Loucy (cell line): Measurements from ENCODE around the gene DCLK2.

Source experiments
- H2AFZ ChIP-seq: fragments of 200-600 bp; sonication (generic); 2 replicates; pipeline ENCODE4 v1.6.0; 2016; ENCODE audit warnings: antibody characterized with exemption, mild to moderate bottlenecking, low read length, moderate library complexity
- H3F3A ChIP-seq: fragments of 200-600 bp; 2 replicates; pipeline ENCODE4 v1.6.0; 2016; ENCODE audit warnings: antibody characterized with exemption, low read depth, mild to moderate bottlenecking
- H3K27me3 ChIP-seq: fragments of 200-600 bp; sonication (generic); 2 replicates; pipeline ENCODE4 v1.6.1; 2014; ENCODE audit warnings: low read length, mild to moderate bottlenecking; ENCODE audit not compliant: insufficient read depth, poor library complexity, severe bottlenecking
- H3K36me3 ChIP-seq: fragments of 200-600 bp; sonication (generic); 2 replicates; pipeline ENCODE4 v1.6.1; 2016; ENCODE audit warnings: low read length; ENCODE audit not compliant: insufficient read depth
- H3K4me1 ChIP-seq: fragments of 200-600 bp; sonication (generic); 2 replicates; pipeline ENCODE4 v1.5.1; 2014; ENCODE audit warnings: low read length, mild to moderate bottlenecking; ENCODE audit not compliant: insufficient read depth, poor library complexity, severe bottlenecking
- H3K4me2 ChIP-seq: fragments of 200-600 bp; sonication (generic); 2 replicates; pipeline ENCODE4 v1.6.0; 2014; ENCODE audit warnings: antibody characterized with exemption, low read length, low read depth, mild to moderate bottlenecking; ENCODE audit not compliant: poor library complexity, severe bottlenecking
- H3K4me3 ChIP-seq: fragments of 200-600 bp; sonication (generic); 2 replicates; pipeline ENCODE4 v1.5.1; 2014; ENCODE audit warnings: low read length, mild to moderate bottlenecking, mixed read lengths; ENCODE audit not compliant: poor library complexity, severe bottlenecking
- H3K79me2 ChIP-seq: fragments of 200-600 bp; sonication (generic); 2 replicates; pipeline ENCODE4 v1.6.1; 2014; ENCODE audit warnings: low read length; ENCODE audit not compliant: insufficient read depth
- H3K9ac ChIP-seq: fragments of 200-600 bp; sonication (generic); 2 replicates; pipeline ENCODE4 v1.6.0; 2014; ENCODE audit warnings: mild to moderate bottlenecking, low read depth, low read length, moderate library complexity; ENCODE audit not compliant: poor library complexity, severe bottlenecking
- H3K9me2 ChIP-seq: fragments of 200-600 bp; sonication (generic); replicated peaks from 2 replicates; pipeline ENCODE4 v1.6.1; 2016; ENCODE audit warnings: low read depth, low read length, mixed read lengths
- H3K9me3 ChIP-seq: fragments of 200-600 bp; sonication (generic); 2 replicates; pipeline ENCODE4 v1.6.1; 2014; ENCODE audit warnings: mild to moderate bottlenecking, antibody characterized with exemption, low read length, low read depth; ENCODE audit not compliant: insufficient read depth
- H4K20me1 ChIP-seq: fragments of 200-600 bp; sonication (generic); 2 replicates; pipeline ENCODE4 v1.6.0; 2014; ENCODE audit warnings: antibody characterized with exemption, low read length, mild to moderate bottlenecking; ENCODE audit not compliant: insufficient read depth, poor library complexity, severe bottlenecking
- EZH2phosphoT487 ChIP-seq: fragments of 200-600 bp; IDR thresholded peaks from 2 replicates; pipeline ENCODE4 v1.6.1; 2018; ENCODE audit warnings: antibody characterized with exemption, mild to moderate bottlenecking, moderate library complexity, borderline replicate concordance
- TF ChIP-seq, protein P1 (sequence below): fragments of 200-600 bp; sonication (generic); conservative IDR thresholded peaks from 2 replicates; pipeline ENCODE4 v1.5.1; 2014; ENCODE audit warnings: mild to moderate bottlenecking, antibody characterized with exemption, low read length

The DCLK2 gene

GRCh38 chr4:150115851-150116250, 37.6 kb downstream of the DCLK2 start:
- Histone ChIP-seq H3K4me2 (no peak overlapping the region), H3F3A (no peaks in the 10 kb centered on the region), H3K4me1 (no peaks in the 10 kb centered on the region), H3K79me2 (no peaks in the 10 kb centered on the region), H3K27me3 (no peaks in the 10 kb centered on the region), H2AFZ (no peak overlapping the region), H3K36me3 (no peaks in the 10 kb centered on the region), H3K9ac (no peak overlapping the region), H3K9me3 (no peaks in the 10 kb centered on the region), H3K9me2 (0 out of 2 replicates have a peak, but pooled peaks cover 4% of the 10 kb centered on the region), H3K4me3 (no peak overlapping the region), H4K20me1 (no peaks in the 10 kb centered on the region)
- TF ChIP-seq EZH2phosphoT487, result no peak
- TF ChIP-seq, protein P1, sequence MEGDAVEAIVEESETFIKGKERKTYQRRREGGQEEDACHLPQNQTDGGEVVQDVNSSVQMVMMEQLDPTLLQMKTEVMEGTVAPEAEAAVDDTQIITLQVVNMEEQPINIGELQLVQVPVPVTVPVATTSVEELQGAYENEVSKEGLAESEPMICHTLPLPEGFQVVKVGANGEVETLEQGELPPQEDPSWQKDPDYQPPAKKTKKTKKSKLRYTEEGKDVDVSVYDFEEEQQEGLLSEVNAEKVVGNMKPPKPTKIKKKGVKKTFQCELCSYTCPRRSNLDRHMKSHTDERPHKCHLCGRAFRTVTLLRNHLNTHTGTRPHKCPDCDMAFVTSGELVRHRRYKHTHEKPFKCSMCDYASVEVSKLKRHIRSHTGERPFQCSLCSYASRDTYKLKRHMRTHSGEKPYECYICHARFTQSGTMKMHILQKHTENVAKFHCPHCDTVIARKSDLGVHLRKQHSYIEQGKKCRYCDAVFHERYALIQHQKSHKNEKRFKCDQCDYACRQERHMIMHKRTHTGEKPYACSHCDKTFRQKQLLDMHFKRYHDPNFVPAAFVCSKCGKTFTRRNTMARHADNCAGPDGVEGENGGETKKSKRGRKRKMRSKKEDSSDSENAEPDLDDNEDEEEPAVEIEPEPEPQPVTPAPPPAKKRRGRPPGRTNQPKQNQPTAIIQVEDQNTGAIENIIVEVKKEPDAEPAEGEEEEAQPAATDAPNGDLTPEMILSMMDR, result no peak

DNA sequence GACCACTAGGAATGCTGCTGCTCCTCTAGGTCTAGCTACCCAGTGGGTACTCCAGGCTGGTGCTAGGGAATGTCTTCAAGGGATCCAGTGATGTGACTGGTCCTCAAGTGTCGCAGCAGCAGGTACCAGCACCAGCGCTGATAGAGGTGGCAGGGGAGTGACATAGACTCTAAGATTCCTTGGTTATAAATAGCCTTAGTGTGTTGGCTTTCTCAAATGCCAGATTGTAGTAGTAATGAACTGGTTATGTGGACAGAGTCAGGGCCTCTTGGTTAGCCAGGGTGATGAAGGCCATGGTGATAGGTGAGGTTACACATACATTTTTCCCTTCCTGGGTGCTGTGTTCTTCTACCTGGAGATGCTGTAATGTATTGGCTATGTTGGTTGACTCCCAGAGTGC, 38.3 kb downstream of the DCLK2 start:
- H4K20me1 ChIP-seq, result no peaks in the 10 kb centered on the region
- no peak overlapping the region for H3K9ac ChIP-seq
- no peaks in the 10 kb centered on the region for H3K4me1 ChIP-seq
- TF ChIP-seq, protein P1, result no peak
- TF ChIP-seq EZH2phosphoT487, result no peak
- H3K36me3 ChIP-seq, result no peaks in the 10 kb centered on the region
- H2AFZ ChIP-seq, result no peak overlapping the region
- H3K27me3 ChIP-seq, result no peaks in the 10 kb centered on the region
- H3K4me3 ChIP-seq, result no peak overlapping the region
- 0 out of 2 replicates have a peak, but pooled peaks cover 4% of the 10 kb centered on the region for H3K9me2 ChIP-seq
- H3K4me2 ChIP-seq, result no peak overlapping the region
- no peaks in the 10 kb centered on the region for H3F3A ChIP-seq
- H3K9me3 ChIP-seq, result no peaks in the 10 kb centered on the region; the same call in 1 of the 2 replicates
- no peaks in the 10 kb centered on the region for H3K79me2 ChIP-seq

DNA sequence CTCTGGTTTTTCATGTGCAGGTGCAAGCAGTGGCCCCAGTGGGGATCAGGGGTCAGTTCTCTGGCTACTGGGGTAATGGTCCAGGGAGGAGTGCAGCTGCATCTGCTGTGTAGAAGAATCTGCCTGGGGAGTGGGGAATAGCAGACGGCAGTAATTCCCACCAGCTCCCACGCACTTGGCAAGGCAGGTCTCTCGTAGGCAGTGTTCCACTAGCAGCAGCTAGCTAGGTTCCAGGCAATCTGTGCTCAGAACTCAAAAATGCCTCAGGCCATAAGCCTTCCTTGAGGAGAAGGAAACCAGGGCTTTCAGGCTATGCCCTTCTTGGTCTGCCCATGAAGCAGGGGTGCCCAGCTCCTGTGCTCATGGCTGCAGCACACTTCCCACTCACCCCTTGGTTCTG, 38.8 kb downstream of the DCLK2 start:
- Histone ChIP-seq H3K4me3 (no peak overlapping the region), H3F3A (no peaks in the 10 kb centered on the region), H3K9me3 (no peaks in the 10 kb centered on the region; the same call in 1 of the 2 replicates), H3K27me3 (no peaks in the 10 kb centered on the region), H3K4me1 (no peaks in the 10 kb centered on the region), H3K79me2 (no peaks in the 10 kb centered on the region), H3K36me3 (no peaks in the 10 kb centered on the region), H3K9me2 (0 out of 2 replicates have a peak, but pooled peaks cover 4% of the 10 kb centered on the region), H2AFZ (no peak overlapping the region), H3K9ac (no peak overlapping the region), H4K20me1 (no peaks in the 10 kb centered on the region), H3K4me2 (no peak overlapping the region)
- TF ChIP-seq EZH2phosphoT487, result no peak
- TF ChIP-seq, protein P1, result no peak
